MM.1S (cell line): Measurements from ENCODE around the gene ID2.

Experiments used
- CTCF ChIP-seq: fragments of 300-600 bp; sonication (generic); IDR thresholded peaks from 2 replicates; pipeline ENCODE4 v1.5.1; 2016; ENCODE audit warnings: antibody characterized with exemption, low read length, mixed read lengths
- EZH2 ChIP-seq: fragments of 300-600 bp; sonication (generic); optimal IDR thresholded peaks from 2 replicates; pipeline ENCODE3; 2017; ENCODE audit warnings: low read depth, mild to moderate bottlenecking, antibody characterized with exemption, low read length, mixed read lengths
- EZH2phosphoT487 ChIP-seq: fragments of 300-600 bp; sonication (generic); IDR thresholded peaks from 2 replicates; pipeline ENCODE4 v1.6.1; 2018; ENCODE audit warnings: antibody characterized with exemption, low read length

- no peak for TF ChIP-seq CTCF
- no peak for TF ChIP-seq EZH2phosphoT487
- TF ChIP-seq EZH2: no peak
Observed at GRCh38 chr2:8697190-8697589, 15.3 kb downstream of the ID2 start.
